ENCODE measurements around the gene RNF183.

The RNF183 gene, protein sequence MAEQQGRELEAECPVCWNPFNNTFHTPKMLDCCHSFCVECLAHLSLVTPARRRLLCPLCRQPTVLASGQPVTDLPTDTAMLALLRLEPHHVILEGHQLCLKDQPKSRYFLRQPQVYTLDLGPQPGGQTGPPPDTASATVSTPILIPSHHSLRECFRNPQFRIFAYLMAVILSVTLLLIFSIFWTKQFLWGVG

DNA sequence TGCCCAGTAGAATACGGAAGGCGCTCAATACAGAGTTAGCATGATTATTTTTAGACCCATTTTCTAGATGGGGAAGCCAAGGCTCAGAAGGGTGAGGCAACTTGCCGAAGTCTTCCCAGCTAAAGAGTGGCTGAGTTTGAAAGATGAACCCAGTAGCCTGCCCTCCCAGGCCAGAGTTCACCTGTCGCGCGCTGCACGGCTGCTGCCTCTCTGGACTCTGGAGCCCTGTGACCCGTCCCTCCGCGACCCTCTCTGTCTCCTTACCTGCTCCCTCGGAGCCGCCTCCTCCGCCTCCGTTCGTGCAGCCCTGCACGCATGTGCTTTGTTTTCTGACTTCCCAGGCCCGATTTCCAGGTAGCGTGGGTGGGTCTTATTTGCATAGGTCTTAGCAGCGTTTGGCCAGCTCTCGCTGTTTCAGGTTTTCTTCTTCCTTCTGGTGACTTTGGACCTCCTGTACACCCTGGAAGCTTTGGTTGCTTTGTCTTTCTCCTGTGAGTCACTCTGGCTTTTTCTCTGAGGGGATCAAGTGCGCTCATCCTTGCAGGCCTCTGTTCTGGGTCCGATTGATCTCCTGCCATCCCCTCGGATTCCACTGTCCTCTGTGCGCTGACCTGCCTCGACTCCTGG is at the start of gene RNF183:
Gene RNF183, minus strand, starts transcription at position 585 of the 627 bp plus-strand sequence. CDS start 5,192 bp downstream, outside the sequence.
- DNase-seq, result no peak

- DNase-seq, result no peak
Measured at GRCh38 chr9:113352411-113352810, 49.2 kb upstream of the RNF183 start.

DNA sequence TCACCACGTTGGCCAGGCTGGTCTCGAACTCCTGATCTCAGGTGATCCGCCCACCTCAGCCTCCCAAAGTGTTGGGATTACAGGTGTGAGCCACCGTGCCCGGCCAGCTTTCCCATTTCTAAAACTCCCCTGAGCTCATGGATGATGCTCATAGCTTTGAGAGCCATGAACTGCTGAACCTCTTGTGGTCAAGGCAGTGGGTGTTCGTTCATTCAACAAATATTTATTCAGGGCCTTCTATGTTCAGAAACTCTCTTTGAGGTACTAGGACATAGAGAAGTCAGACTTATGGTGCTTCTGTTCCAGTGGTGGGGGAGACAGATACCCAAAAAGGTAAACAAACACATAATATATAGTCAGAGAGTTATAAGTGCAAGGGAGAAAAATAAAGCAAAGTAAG is 48.8 kb upstream of the RNF183 start:
- DNase-seq, result no peak

DNA sequence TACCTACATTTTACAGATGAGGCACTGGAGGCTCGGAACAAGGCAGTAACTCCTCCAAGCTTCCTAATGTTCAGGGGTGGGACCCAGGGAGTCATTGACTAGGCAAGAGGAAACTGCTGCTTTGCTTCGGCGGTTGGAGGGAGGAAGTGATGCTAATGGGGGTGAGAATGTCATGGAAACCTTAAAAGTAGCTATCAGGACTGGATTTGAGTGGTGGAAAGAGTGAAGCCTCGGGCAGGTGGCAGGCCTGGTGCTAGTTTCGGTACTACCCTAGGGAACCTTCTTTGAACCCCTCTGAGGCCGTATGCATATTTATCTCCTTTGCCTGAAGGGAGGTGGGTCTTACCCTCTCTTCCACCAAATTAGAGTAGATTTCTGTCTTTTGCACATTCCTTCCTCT is 47.8 kb upstream of the RNF183 start:
- DNase-seq, result peak; percentile 78

- no peak for DNase-seq
Measured at GRCh38 chr9:113350107-113350661, 47.0 kb upstream of the RNF183 start.

DNA sequence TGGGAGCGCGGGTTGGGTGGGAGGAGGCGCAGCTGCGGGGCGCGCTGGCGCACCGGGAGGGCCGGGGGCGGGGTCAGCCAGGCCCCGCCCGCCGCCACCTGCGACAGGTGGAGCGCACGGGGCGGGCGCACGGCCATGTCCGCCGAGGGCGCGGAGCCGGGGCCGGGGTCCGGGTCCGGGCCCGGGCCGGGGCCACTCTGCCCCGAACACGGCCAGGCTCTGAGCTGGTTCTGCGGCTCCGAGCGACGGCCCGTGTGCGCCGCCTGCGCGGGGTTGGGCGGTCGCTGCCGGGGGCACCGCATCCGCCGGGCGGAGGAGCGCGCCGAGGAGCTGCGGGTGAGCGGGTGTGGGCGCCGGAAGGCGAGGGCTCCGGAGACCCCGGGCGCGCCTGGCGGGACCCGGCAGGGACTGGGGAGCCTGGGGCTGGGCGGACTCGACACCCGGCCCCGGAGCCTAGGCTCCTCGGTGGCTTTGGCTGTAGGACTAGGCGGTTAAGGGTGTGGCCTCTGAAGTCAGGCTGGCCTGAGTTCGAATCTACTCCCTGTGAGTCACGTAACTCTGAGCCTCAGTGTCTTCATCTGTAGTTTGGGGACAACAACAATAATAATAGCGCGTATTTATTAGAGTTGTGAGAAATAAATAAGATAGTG is 46.4 kb upstream of the RNF183 start, which contains the start of gene BSPRY:
Gene BSPRY, plus strand, starts transcription at position 97 of the 650 bp plus-strand sequence. Its CDS starts 39 bp downstream, at position 136.
- no peak for DNase-seq

GRCh38 chr9:113349066-113349444 is 45.9 kb upstream of the RNF183 start:
- DNase-seq, result no peak

DNA sequence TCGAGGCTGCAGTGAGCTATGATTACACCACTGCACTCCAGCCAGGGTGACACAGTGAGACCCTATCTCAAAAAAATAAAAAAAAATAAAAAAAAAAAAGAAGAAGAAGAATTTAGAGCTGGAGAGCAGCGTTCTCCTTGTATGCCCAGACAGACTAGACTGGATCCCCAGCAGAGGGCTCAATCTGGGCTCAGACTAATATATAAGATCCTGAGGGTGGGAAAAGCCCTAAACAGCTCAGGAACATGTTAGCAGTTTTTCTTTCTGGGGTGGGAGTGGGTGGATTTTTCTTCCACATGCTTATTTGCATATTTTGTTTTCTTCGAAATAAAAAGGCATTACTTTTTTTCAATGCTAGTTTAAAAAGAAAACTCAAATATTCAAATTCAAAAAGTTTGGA is 45.3 kb upstream of the RNF183 start:
- DNase-seq, result no peak

DNA sequence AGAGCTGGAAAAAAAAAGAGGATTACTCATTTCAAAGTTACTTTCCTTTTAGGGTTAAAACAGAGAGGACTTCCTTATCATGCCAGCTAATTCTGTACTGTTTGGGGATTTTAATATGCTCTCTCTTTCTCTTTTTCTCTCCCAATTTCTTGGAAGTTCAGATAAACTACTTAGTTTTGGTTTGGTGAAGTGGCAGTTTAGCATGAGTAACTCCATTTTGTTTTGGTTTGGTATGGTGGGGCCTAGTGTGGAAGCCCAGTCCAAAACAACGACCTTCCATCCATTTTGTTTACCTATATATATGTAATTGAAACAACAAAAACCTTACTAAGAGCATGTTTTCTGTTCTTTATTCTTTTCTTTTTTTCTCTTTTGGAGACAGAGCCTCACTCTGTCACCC is 42.5 kb upstream of the RNF183 start:
- DNase-seq, result no peak

DNA sequence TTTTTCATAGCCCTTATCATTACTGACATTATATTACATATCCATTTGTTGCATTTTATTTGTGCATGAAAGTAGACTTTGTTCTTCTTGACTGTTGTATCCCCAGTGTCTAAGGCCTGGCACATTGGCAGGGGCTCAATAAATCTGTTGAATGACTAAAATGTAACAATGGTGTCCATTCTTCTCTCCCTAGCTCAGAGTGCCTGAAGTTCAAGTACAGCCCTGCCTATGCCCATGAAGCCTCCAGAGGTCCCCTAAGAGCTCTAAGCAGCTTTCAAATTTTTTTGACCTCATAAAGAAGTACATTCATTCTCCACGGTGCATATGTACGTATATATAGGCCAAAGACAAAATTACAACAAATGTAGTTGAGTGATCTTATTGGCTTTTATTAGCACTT is 42.0 kb upstream of the RNF183 start:
- DNase-seq, result no peak

GRCh38 chr9:113343732-113344231 is 40.6 kb upstream of the RNF183 start:
- DNase-seq, result peak; percentile 66

GRCh38 chr9:113341712-113342410 is 38.7 kb upstream of the RNF183 start:
- DNase-seq, result no peak

DNA sequence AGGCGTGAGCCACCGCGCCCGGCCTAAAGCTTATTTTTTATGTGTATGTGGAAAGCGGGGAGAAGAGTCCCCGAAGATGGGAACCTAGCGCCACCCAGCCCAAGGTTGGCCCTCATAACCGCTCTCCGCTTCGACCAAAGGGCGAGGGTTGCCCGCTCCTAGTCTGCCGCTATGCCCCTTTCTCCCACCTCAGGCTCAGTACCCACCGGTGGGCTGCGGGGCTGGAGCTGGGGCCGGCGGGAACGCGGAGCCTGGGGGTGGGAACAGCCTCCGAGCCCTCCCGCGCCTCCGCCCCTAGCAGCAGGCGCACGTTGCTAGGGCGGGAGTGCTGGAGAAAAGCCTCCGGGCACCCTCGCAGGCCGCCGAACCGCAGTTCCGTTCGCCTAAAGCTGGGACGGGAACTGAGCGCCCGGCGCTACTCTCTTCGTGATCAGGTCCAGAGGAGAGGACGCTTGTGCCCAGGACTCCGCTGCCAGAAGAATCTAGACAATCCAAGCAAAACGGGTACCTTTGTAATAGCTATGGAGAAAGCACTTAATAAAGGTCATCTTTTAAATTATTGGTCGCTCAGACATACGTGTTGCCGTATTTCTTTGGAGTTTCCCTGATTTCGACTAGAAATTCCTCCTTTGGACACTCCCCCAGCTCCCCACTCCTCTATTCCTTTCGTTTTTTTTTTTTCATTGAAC is 37.0 kb upstream of the RNF183 start, which contains the start of gene WDR31:
Gene WDR31, minus strand, starts transcription at position 265 of the 689 bp plus-strand sequence. CDS start 8,253 bp downstream, outside the sequence.
- peak; percentile 60 for DNase-seq

DNA sequence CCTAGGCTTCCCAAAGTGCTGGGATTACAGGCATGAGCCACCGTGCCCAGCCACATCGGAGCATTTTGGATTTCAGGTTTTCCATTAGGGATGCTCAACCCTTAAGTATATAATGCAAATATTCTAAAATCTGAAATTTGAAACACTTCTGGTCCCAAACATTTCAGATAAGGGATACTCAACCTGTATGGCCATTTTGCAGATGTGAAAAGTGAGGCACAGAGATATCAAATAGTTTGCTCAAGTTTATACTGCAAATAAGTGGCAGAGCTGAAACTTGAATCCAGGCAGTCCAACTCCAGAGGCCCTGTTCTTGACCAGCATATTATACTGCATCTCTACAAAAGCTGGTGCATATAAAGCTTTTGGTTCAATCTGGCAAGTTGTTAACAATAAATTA is 34.5 kb upstream of the RNF183 start:
- DNase-seq, result no peak

DNA sequence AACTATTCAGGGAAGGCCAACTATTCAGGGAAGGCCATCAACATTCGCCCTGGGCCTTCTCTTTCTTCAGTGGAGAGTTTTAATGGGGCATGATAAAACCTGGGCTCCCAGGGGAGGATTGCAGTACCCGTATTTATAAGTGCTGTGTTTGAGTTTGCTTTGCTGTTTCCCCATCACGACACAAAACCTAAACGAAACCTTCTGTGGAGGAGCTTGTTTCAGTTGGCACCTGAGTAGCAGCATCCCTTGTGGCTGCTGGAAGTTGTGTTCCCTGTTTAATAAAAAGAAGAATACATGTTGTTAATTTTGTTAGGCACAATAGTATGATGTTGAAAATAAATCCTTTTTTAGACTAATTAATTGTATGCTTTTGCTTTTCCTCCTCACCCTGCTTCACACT is 28.6 kb upstream of the RNF183 start:
- DNase-seq, result no peak

GRCh38 chr9:113328045-113328782 is 25.0 kb upstream of the RNF183 start:
- no peak for DNase-seq

GRCh38 chr9:113326230-113326629 is 23.1 kb upstream of the RNF183 start:
- no peak for DNase-seq

DNA sequence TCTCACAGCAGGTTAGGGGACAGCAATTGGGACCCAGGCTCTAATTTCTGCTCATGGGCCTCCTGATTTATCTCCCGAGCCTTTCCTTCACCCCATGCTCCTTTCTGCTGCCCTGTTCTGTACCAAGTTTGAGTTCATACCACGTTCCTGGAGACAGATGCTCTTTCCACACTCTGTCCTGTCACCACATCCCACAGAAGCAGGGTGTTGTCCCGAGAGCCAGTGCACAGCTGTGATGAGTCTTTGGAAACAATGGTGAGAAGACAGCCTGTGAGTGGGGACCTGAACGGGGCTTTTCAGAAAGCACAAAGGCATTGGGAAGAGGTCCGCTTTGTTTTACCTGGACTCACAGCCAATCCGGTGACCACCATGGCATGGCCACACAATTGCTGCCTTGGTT is 19.5 kb upstream of the RNF183 start:
- no peak for DNase-seq

DNA sequence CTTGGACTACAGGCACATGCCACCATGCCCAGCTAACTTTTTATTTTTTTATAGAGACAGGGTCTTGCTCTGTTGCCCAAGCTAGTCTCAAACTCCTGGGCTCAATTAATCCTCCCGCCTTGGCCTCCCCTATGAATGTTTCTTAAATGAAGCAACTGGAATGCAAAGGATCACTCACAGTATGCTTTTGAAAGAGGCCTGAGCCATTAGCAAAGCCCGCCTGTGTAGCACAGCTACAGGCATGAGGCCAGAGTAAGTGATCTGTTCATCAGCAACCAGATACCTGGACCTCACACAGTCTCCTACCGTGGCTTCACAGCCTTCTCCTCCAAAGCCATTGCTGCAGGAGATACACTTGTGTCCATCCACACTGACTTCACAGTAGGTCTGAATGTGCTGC is 16.9 kb upstream of the RNF183 start:
- no peak for DNase-seq

DNA sequence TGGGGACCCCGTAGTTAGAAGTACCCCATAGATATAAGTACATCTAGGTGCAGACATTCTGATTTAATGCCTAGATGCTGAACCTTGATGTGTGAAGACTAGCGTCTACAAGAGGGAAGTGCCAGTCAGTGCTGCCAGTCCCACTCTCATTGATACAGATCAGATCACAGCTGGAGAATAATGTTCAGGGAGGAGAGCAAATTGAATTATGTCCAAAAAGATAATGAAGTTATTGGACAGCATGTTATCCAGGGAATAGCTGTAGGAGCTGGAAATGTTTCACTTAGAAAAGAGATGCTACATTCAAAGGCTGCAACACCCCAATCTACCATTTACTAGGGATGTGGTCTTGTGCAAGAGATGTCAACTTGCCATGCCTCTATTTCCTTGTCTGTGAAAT is 15.9 kb upstream of the RNF183 start:
- DNase-seq, result no peak

GRCh38 chr9:113317777-113318176 is 14.6 kb upstream of the RNF183 start:
- DNase-seq, result no peak

- DNase-seq, result no peak
Measured at GRCh38 chr9:113316030-113316429, 12.9 kb upstream of the RNF183 start.

Measured in GF-D8 (cell line).